Left lung (tissue), 10 donors: ENCODE data around the gene HOXA11. TPM values are rescaled to one million over a fixed set of nuclear protein-coding genes. Genes with fewer than 3 reads are reported as not detected.
A peak's percentile ranks its signal among the peaks of the same experiment; 100 is the strongest.

Experiments used
- ATAC-seq: fragments of 200-7000 bp; cut with Tn5 transposase; one replicate; pipeline ENCODE4 v1.9.1; 2020; ENCODE audit warnings: moderate library complexity
- DNase-seq, 4 donors: peaks; one replicate each; pipeline ENCODE4 v3.0.0-alpha.2; 2013 to 2020
- H3K27ac ChIP-seq, 2 donors: fragments of 200-600 bp; sonication (generic) in 1 of 2; one replicate each; pipeline versions ENCODE4 v1.5.0 to v1.8.0; 2020 to 2021
- H3K27me3 ChIP-seq, 2 donors: fragments of 200-600 bp; sonication (generic) in 1 of 2; one replicate each; pipeline versions ENCODE4 v1.5.0 to v1.8.0; 2020 to 2021
- H3K36me3 ChIP-seq, 2 donors: fragments of 200-600 bp; sonication (generic) in 1 of 2; one replicate each; pipeline versions ENCODE4 v1.5.0 to v1.8.0; 2020 to 2021
- H3K4me1 ChIP-seq, 2 donors: fragments of 200-600 bp; one replicate each; pipeline ENCODE4 v1.8.0; 2021
- H3K4me3 ChIP-seq, 2 donors: fragments of 200-600 bp; sonication (generic) in 1 of 2; one replicate each; pipeline versions ENCODE4 v1.5.0 to v1.8.0; 2020 to 2021; ENCODE audit warnings: mild to moderate bottlenecking in 1 of 2
- H3K9me3 ChIP-seq, 2 donors: fragments of 200-600 bp; sonication (generic) in 1 of 2; one replicate each; pipeline versions ENCODE4 v1.5.0 to v1.8.0; 2020 to 2021
- CTCF ChIP-seq, 2 donors: fragments of 200-600 bp; sonication (generic) in 1 of 2; IDR thresholded peaks; one replicate each; pipeline versions ENCODE4 v1.5.0 to v1.8.0; 2021; ENCODE audit warnings: antibody characterized with exemption in 2 of 2
- intact Hi-C, 2 donors: fragments of 100-400 bp; cut with DNase I; formaldehyde crosslinking; loops; one replicate each; pipeline versions ENCODE4 v1.11.2 to v1.14.2; 2022
- microRNA-seq, 2 donors: library from miRNA; unstranded; fragments of <30 nt; microRNA quantifications; one replicate each; pipeline ENCODE4, GENCODE V29; 2019
- polyA plus RNA-seq, 6 donors: library from polyadenylated mRNA; unstranded; fragments of 120-200 nt; gene quantifications; one replicate each; pipeline ENCODE4 v1.2.1, GENCODE V29; 2013; ENCODE audit not compliant: insufficient read length in 6 of 6
- total RNA-seq, 2 donors: library from RNA; stranded (reverse); fragmentation: NEBNext Ultra II Directional; extraction: Animal tissue kit (Norgen Biotek cat#: 25700); gene quantifications; one replicate each; pipeline ENCODE4 v1.2.1, GENCODE V29; 2021
- donor health status: DM: no; HTN: yes; CAD: no.
- donor health status: DM: no; HTN: no; CAD: no.

HOXA11 gene
- total and polyA plus RNA-seq, 8 donors: 0.10 to 0.23 (median 0.13) TPM; not detected in 4

GRCh38 chr7:27132214-27132613, 52.8 kb downstream of the HOXA11 start:
- Histone ChIP-seq H3K27ac (no peak overlapping the region), H3K4me3 (no peak overlapping the region), H3K4me1 (peaks cover 22 to 48% of the 10 kb centered on the region in 2 donors), H3K36me3 (no peaks in the 10 kb centered on the region), H3K9me3 (no peaks in the 10 kb centered on the region), H3K27me3 (peaks cover 6 to 98% of the 10 kb centered on the region in 2 donors)
- no peak for TF ChIP-seq CTCF (IDR thresholded peaks at IDR 0.05)
- ATAC-seq (no peak), DNase-seq (no peak)
- intact Hi-C loops: no loop called here

GRCh38 chr7:27131390-27131819, 53.6 kb downstream of the HOXA11 start:
- H3K4me3 ChIP-seq: peak overlapping the region; percentile 29 to 49
- intact Hi-C loops: no loop called here
- peaks cover 20 to 39% of the 10 kb centered on the region in 2 donors for H3K4me1 ChIP-seq
- peak overlapping the region; percentile 81 to 86 for H3K27ac ChIP-seq
- no peaks in the 10 kb centered on the region for H3K9me3 ChIP-seq
- no peak for TF ChIP-seq CTCF (IDR thresholded peaks at IDR 0.05)
- H3K27me3 ChIP-seq: peaks cover 4 to 98% of the 10 kb centered on the region in 2 donors
- DNase-seq (no peak), ATAC-seq (no peak)
- H3K36me3 ChIP-seq: no peaks in the 10 kb centered on the region

Small RNA genes within 50 kb of the gene (microRNA-seq; reads per million reads assigned to microRNA genes)
- gene MIR196B: 57.7 to 116 reads per million in 2 donors

Other genes starting within 250 kb of the HOXA11 start
- under 1 TPM; 0.50 to 0.60 TPM for gene HOXA1, start 89.2 kb downstream of the HOXA11 start, total RNA-seq
- 1 to 10 TPM; 1.9 to 3.1 (median 2.3) TPM for gene HOXA1, start 89.2 kb downstream of the HOXA11 start, polyA plus RNA-seq
- 1 to 10 TPM in 1 of 2 donors, under 1 TPM in 1; 0.61 to 1.4 TPM for gene HOXA2, start 82.5 kb downstream of the HOXA11 start, total RNA-seq
- gene HOXA2, start 82.5 kb downstream of the HOXA11 start, polyA plus RNA-seq: 10 to 100 TPM; 16.7 to 19.6 (median 18.7) TPM
- 1 to 10 TPM; 3.4 to 7.6 TPM for gene HOXA4, start 54.5 kb downstream of the HOXA11 start, total RNA-seq
- gene HOXA4, start 54.5 kb downstream of the HOXA11 start, polyA plus RNA-seq: 10 to 100 TPM; 32.0 to 35.8 (median 34.7) TPM
- gene HOXA5, start 41.6 kb downstream of the HOXA11 start, total RNA-seq: 10 to 100 TPM; 16.1 to 21.6 TPM
- gene HOXA5, start 41.6 kb downstream of the HOXA11 start, polyA plus RNA-seq: 10 to 100 TPM; 81.7 to 94.7 (median 89.1) TPM
- gene HOXA6, start 37.5 kb downstream of the HOXA11 start, total RNA-seq: 1 to 10 TPM; 3.5 to 5.0 TPM
- gene HOXA6, start 37.5 kb downstream of the HOXA11 start, polyA plus RNA-seq: 10 to 100 TPM; 13.6 to 16.2 (median 14.7) TPM
- 1 to 10 TPM; 5.7 to 8.8 TPM for gene HOXA3, start 32.6 kb downstream of the HOXA11 start, total RNA-seq
- 10 to 100 TPM; 32.6 to 49.6 (median 42.5) TPM for gene HOXA3, start 32.6 kb downstream of the HOXA11 start, polyA plus RNA-seq
- 1 to 10 TPM; 1.3 to 2.2 TPM for gene HOXA7, start 28.6 kb downstream of the HOXA11 start, total RNA-seq
- 1 to 10 TPM; 4.0 to 6.4 (median 5.4) TPM for gene HOXA7, start 28.6 kb downstream of the HOXA11 start, polyA plus RNA-seq
- 1 to 10 TPM in 1 of 2 donors, under 1 TPM in 1; 0.73 to 1.4 TPM for gene HOXA9, start 19.7 kb downstream of the HOXA11 start, total RNA-seq
- gene HOXA9, start 19.7 kb downstream of the HOXA11 start, polyA plus RNA-seq: 1 to 10 TPM in 1 of 6 donors, under 1 TPM in 5; 0.38 to 1.4 (median 0.52) TPM
- gene HOXA10, start 10.9 kb downstream of the HOXA11 start, total RNA-seq: under 1 TPM; 0.42 to 0.55 TPM
- 1 to 10 TPM in 1 of 6 donors, under 1 TPM in 4, not detected in 1; 0.34 to 1.3 (median 0.40) TPM for gene HOXA10, start 10.9 kb downstream of the HOXA11 start, polyA plus RNA-seq
- not detected for gene HOXA13, start 14.9 kb upstream of the HOXA11 start, total RNA-seq
- gene HOXA13, start 14.9 kb upstream of the HOXA11 start, polyA plus RNA-seq: not detected
- gene EVX1, start 57.6 kb upstream of the HOXA11 start, total RNA-seq: not detected
- gene EVX1, start 57.6 kb upstream of the HOXA11 start, polyA plus RNA-seq: not detected